Spleen (tissue), 7 donors: ENCODE results near the gene COX4I2.

Experiments used
- POLR2A ChIP-seq, 3 donors: fragments of 450-650 bp; IDR thresholded peaks; one replicate each; pipeline ENCODE4 v1.5.1; 2017; ENCODE audit warnings: antibody characterized with exemption in 3 of 3, mild to moderate bottlenecking in 1 of 3
- POLR2AphosphoS5 ChIP-seq, 3 donors: sonication (generic); formaldehyde crosslinking; IDR thresholded peaks; one replicate each; pipeline ENCODE4 v1.5.1; 2017; ENCODE audit warnings: antibody characterized with exemption in 3 of 3
- TF ChIP-seq, protein P1 (sequence below), 11 experiments: fragments of 200-600 bp in 7 of 11; fragments of 450-650 bp in 4 of 11; sonication (generic) in 4 of 11; IDR thresholded peaks in 8 of 11; conservative IDR thresholded peaks in 3 of 11; 1 replicate in 7 of 11; 2 replicates in 4 of 11; pipeline versions ENCODE4 v1.4.0 to v1.8.0; 2016 to 2021; ENCODE audit warnings: antibody characterized with exemption in 11 of 11, inconsistent platforms in 4 of 11, mild to moderate bottlenecking in 1 of 11
- donor health status: DM: no; HTN: no; CAD: no; lungs with moderate emphysema.
- donor health status: DM: no; HTN: no; CAD: no.
- donor health status: DM: no; HTN: no; CAD: no.

GRCh38 chr20:31685853-31686643 is 48.3 kb downstream of the COX4I2 start:
- no peak for TF ChIP-seq POLR2A (IDR thresholded peaks at IDR 0.05)
- TF ChIP-seq, protein P1, sequence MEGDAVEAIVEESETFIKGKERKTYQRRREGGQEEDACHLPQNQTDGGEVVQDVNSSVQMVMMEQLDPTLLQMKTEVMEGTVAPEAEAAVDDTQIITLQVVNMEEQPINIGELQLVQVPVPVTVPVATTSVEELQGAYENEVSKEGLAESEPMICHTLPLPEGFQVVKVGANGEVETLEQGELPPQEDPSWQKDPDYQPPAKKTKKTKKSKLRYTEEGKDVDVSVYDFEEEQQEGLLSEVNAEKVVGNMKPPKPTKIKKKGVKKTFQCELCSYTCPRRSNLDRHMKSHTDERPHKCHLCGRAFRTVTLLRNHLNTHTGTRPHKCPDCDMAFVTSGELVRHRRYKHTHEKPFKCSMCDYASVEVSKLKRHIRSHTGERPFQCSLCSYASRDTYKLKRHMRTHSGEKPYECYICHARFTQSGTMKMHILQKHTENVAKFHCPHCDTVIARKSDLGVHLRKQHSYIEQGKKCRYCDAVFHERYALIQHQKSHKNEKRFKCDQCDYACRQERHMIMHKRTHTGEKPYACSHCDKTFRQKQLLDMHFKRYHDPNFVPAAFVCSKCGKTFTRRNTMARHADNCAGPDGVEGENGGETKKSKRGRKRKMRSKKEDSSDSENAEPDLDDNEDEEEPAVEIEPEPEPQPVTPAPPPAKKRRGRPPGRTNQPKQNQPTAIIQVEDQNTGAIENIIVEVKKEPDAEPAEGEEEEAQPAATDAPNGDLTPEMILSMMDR (IDR thresholded peaks at IDR 0.05 in 8 of 11, conservative IDR thresholded peaks at IDR 0.05 in 3 of 11) = no peak
- no peak for TF ChIP-seq POLR2AphosphoS5 (IDR thresholded peaks at IDR 0.05)
